KMS-11 (cell line): ENCODE measurements around the gene PLXNB2.

Experiments used
- H2AFZ ChIP-seq: fragments of 200-600 bp; sonication (generic); 2 replicates; pipeline ENCODE4 v1.6.1; 2016; ENCODE audit warnings: antibody characterized with exemption, mixed run types, low read depth
- H3K27ac ChIP-seq: fragments of 200-600 bp; sonication (generic); 2 replicates; pipeline ENCODE4 v1.6.1; 2016; ENCODE audit warnings: mild to moderate bottlenecking, mixed run types
- H3K27me3 ChIP-seq: fragments of 200-600 bp; sonication (generic); 2 replicates; pipeline ENCODE4 v1.6.1; 2017; ENCODE audit warnings: mild to moderate bottlenecking, low read depth, mixed run types, moderate library complexity; ENCODE audit not compliant: insufficient read depth
- H3K36me3 ChIP-seq: fragments of 200-600 bp; sonication (generic); 2 replicates; pipeline ENCODE4 v1.6.1; 2017; ENCODE audit warnings: mild to moderate bottlenecking, mixed run types; ENCODE audit not compliant: insufficient read depth
- H3K4me1 ChIP-seq: fragments of 200-600 bp; sonication (generic); 2 replicates; pipeline ENCODE4 v1.6.1; 2016; ENCODE audit warnings: mild to moderate bottlenecking, low read depth, mixed run types; ENCODE audit not compliant: poor library complexity, severe bottlenecking
- H3K4me2 ChIP-seq: fragments of 200-600 bp; sonication (generic); 2 replicates; pipeline ENCODE4 v1.7.0; 2016; ENCODE audit warnings: mild to moderate bottlenecking, mixed run types
- H3K4me3 ChIP-seq: fragments of 200-600 bp; sonication (generic); IDR thresholded peaks from 2 replicates; pipeline ENCODE4 v1.6.1; 2017; ENCODE audit warnings: low read depth, low read length, mixed read lengths; ENCODE audit not compliant: insufficient read depth
- H3K79me2 ChIP-seq: fragments of 200-600 bp; sonication (generic); 2 replicates; pipeline ENCODE4 v1.6.1; 2016; ENCODE audit warnings: low read depth, mixed run types; ENCODE audit not compliant: insufficient read depth
- H3K9ac ChIP-seq: fragments of 200-600 bp; sonication (generic); 2 replicates; pipeline ENCODE4 v1.6.1; 2016; ENCODE audit warnings: mild to moderate bottlenecking, mixed run types
- H4K20me1 ChIP-seq: fragments of 200-600 bp; sonication (generic); 2 replicates; pipeline ENCODE4 v1.6.1; 2016; ENCODE audit warnings: mild to moderate bottlenecking, mixed run types; ENCODE audit not compliant: insufficient read depth
- TF ChIP-seq, protein P1 (sequence below): fragments of 200-600 bp; sonication (generic); conservative IDR thresholded peaks from 2 replicates; pipeline ENCODE4 v1.6.1; 2017; ENCODE audit warnings: low read depth, mild to moderate bottlenecking, antibody characterized with exemption, low read length, moderate library complexity, mixed read lengths

Gene PLXNB2

DNA sequence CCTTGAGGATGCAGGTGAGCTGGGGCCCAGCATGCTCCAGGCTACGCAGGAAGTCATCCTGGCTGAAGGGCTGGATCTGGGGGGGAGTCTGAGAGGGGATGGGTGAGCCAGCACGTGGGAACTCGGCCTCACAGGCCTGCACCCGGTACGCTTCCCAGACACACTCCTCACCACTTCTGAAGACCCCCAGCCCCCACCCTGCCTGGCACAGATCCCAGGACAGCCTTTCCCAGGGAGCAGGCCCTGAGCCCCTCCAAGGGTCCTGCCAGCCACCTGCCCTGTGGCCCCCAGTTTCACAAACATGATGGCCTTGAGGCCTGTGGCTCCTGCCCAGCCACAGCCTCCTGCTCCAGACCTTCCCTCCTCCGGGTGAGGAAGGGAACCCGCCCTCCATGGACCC lies 5.6 kb upstream of the PLXNB2 start:
- Histone ChIP-seq H2AFZ (no peak overlapping the region), H3K4me3 (no peak overlapping the region), H3K4me1 (peaks cover 6% of the 10 kb centered on the region), H3K27ac (no peak overlapping the region), H3K27me3 (no peaks in the 10 kb centered on the region), H3K4me2 (no peak overlapping the region), H3K9ac (no peak overlapping the region), H3K36me3 (no peaks in the 10 kb centered on the region), H3K79me2 (no peaks in the 10 kb centered on the region), H4K20me1 (no peaks in the 10 kb centered on the region)
- TF ChIP-seq, protein P1, sequence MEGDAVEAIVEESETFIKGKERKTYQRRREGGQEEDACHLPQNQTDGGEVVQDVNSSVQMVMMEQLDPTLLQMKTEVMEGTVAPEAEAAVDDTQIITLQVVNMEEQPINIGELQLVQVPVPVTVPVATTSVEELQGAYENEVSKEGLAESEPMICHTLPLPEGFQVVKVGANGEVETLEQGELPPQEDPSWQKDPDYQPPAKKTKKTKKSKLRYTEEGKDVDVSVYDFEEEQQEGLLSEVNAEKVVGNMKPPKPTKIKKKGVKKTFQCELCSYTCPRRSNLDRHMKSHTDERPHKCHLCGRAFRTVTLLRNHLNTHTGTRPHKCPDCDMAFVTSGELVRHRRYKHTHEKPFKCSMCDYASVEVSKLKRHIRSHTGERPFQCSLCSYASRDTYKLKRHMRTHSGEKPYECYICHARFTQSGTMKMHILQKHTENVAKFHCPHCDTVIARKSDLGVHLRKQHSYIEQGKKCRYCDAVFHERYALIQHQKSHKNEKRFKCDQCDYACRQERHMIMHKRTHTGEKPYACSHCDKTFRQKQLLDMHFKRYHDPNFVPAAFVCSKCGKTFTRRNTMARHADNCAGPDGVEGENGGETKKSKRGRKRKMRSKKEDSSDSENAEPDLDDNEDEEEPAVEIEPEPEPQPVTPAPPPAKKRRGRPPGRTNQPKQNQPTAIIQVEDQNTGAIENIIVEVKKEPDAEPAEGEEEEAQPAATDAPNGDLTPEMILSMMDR, result no peak

DNA sequence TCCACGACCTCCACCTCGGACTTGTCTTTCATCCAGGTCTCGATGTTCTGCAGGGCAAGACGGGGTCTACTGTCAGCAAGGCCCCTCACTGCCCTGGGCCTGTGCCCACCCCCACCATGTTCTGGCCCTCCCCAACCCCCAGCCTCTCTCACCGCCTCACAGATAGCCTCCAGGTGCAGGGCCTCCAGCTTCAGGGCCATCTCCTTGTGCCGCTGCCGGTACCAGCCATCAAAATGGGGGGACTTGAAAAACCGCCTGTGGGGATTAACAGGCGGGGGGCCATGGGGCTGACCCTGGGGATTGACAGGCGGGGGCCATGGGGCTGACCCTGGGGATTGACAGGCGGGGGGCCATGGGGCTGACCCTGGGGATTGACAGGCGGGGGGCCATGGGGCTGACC lies 4.9 kb upstream of the PLXNB2 start:
- TF ChIP-seq, protein P1, result no peak
- Histone ChIP-seq H3K4me2 (no peak overlapping the region), H3K27ac (no peak overlapping the region)

DNA sequence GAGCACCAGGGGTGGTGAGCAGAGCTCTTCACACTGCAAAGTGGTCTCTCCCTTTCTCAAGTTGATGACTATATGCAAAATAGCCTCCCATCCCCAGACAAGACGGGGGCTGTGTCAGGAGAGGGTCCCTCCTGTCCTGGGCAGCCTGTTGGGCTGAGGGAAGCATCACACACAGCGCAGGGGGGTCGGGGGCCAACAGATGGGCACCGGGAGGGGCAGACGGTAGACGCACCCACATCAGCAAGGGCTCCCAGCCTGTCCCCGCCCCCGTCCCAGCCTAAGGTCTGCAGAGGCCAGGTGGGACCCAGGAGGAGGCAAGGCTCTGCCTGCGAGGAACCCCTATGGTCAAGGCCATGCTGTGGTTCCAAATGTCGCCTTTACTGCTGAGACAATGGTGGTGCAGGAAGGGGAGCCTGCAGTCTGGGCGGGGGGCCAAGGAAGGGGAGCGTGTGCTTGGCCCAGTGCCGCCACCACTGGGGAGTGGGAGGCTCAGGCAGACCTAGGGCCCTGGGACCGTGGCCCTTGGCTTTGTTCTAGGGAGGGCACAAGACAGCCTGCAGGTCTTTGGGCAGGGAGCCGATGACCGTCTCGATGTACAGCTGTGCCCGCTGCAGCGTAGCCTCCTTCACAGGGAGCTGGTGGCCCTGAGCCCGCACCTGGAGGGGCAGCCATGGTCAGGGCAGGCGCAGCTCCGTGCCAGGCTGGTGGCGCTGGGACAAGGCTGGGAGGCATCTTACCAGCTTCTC lies 4.3 kb upstream of the PLXNB2 start:
- Histone ChIP-seq H3K27me3 (no peaks in the 10 kb centered on the region), H3K4me3 (no peak overlapping the region), H3K4me2 (no peak overlapping the region), H3K79me2 (no peaks in the 10 kb centered on the region), H3K9ac (no peak overlapping the region), H3K4me1 (peaks cover 6% of the 10 kb centered on the region), H4K20me1 (no peaks in the 10 kb centered on the region), H3K27ac (no peak overlapping the region), H3K36me3 (no peaks in the 10 kb centered on the region), H2AFZ (no peak overlapping the region)
- TF ChIP-seq, protein P1, result no peak

More for the DNA sequence above, 4.9 kb upstream of the PLXNB2 start:
- H3K36me3 ChIP-seq, result no peaks in the 10 kb centered on the region
- no peaks in the 10 kb centered on the region for H3K27me3 ChIP-seq
- no peak overlapping the region for H3K9ac ChIP-seq
- peaks cover 6% of the 10 kb centered on the region for H3K4me1 ChIP-seq
- no peaks in the 10 kb centered on the region for H3K79me2 ChIP-seq
- no peaks in the 10 kb centered on the region for H4K20me1 ChIP-seq
- no peak overlapping the region for H3K4me3 ChIP-seq
- H2AFZ ChIP-seq, result no peak overlapping the region

DNA sequence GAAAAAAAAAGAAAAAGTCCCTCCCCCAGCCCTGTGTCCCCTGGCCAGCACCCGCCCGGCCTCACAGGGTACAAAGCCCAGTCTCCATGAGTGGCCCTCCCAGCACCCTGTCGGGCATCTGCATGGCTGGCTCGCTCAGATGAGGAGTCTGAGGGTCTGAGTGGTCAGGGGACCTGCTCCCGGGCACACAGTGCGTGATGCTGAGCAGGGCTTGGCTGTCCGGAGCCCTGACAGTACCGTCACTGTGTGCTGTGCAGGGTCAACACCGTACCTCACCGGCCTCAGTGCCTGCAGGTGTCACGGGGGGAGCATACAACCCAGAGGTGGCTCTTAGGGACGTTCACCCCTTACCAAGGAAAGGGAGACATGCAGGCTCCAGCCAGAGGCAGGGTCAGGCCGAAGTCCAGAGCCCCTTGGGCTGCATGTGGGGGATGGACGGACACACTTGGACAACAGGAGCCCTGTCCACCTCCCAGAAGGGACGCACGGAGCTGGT lies 3.6 kb upstream of the PLXNB2 start:
- H3K79me2 ChIP-seq, result no peaks in the 10 kb centered on the region
- no peaks in the 10 kb centered on the region for H3K36me3 ChIP-seq
- no peak overlapping the region for H3K4me3 ChIP-seq
- no peaks in the 10 kb centered on the region for H3K27me3 ChIP-seq
- TF ChIP-seq, protein P1, result no peak
- no peak overlapping the region for H3K9ac ChIP-seq
- no peak overlapping the region for H3K4me2 ChIP-seq
- peaks cover 9% of the 10 kb centered on the region for H3K4me1 ChIP-seq
- no peak overlapping the region for H3K27ac ChIP-seq
- no peak overlapping the region for H2AFZ ChIP-seq
- no peaks in the 10 kb centered on the region for H4K20me1 ChIP-seq
